Fibroblast of lung (primary cell): ENCODE results near the gene MCF2L2. TPM values are rescaled to one million over a fixed set of nuclear protein-coding genes. Genes with fewer than 3 reads are reported as not detected.
"Not testable (repeated sequence)": the region's sequence is repeated elsewhere in the genome, so short reads cannot be mapped to it uniquely, and the experiment has no call there.

ENCODE experiments used
- DNase-seq, 2 donors: peaks; one replicate each; pipeline versions ENCODE4 v3.0.0 to v3.0.0-alpha.2; 2010; ENCODE audit warnings: low read depth in 2 of 2
- H2AFZ ChIP-seq: 2 replicates; pipeline ENCODE4 v1.5.1; 2012; ENCODE audit warnings: low read length, control low read depth, inconsistent platforms
- H3K27ac ChIP-seq: 2 replicates; pipeline ENCODE4 v1.5.1; 2011; ENCODE audit warnings: low read length, control low read depth; ENCODE audit not compliant: insufficient read depth
- H3K27me3 ChIP-seq: 2 replicates; pipeline ENCODE4 v1.5.1; 2011; ENCODE audit warnings: mild to moderate bottlenecking, low read length; ENCODE audit not compliant: control insufficient read depth, insufficient read depth
- H3K36me3 ChIP-seq: 2 replicates; pipeline ENCODE4 v1.5.1; 2011; ENCODE audit warnings: low read length; ENCODE audit not compliant: control insufficient read depth, insufficient read depth
- H3K4me1 ChIP-seq: 2 replicates; pipeline ENCODE4 v1.5.1; 2011; ENCODE audit warnings: low read length; ENCODE audit not compliant: control insufficient read depth, insufficient read depth; ENCODE audit errors: extremely low read depth
- H3K4me2 ChIP-seq: 2 replicates; pipeline ENCODE4 v1.5.1; 2011; ENCODE audit warnings: low read length, control low read depth; ENCODE audit not compliant: insufficient read depth; ENCODE audit errors: extremely low read depth
- H3K4me3 ChIP-seq, 4 experiments: fragments of 200-600 bp in 1 of 4; sonication (generic) in 1 of 4; replicated peaks in 1 of 4; 2 replicates each; pipeline ENCODE4 v1.5.1; 2011 to 2016; ENCODE audit warnings: low read length in 4 of 4, low read depth in 3 of 4, mild to moderate bottlenecking in 3 of 4, control low read depth in 2 of 4, inconsistent platforms in 1 of 4, mixed read lengths in 1 of 4; ENCODE audit not compliant: insufficient read depth in 1 of 4; ENCODE audit errors: control extremely low read depth in 1 of 4
- H3K79me2 ChIP-seq: 2 replicates; pipeline ENCODE4 v1.5.1; 2012; ENCODE audit warnings: mild to moderate bottlenecking, low read length, inconsistent platforms; ENCODE audit not compliant: control insufficient read depth, insufficient read depth
- H3K9ac ChIP-seq: 2 replicates; pipeline ENCODE4 v1.5.1; 2011; ENCODE audit warnings: mild to moderate bottlenecking, low read length, control low read depth; ENCODE audit not compliant: insufficient read depth
- H3K9me3 ChIP-seq: 2 replicates; pipeline ENCODE4 v1.5.1; 2012; ENCODE audit warnings: low read depth, low read length; ENCODE audit not compliant: control insufficient read depth, insufficient read depth
- H4K20me1 ChIP-seq: 2 replicates; pipeline ENCODE4 v1.5.1; 2011; ENCODE audit warnings: low read length; ENCODE audit not compliant: control insufficient read depth, insufficient read depth; ENCODE audit errors: extremely low read depth
- CTCF ChIP-seq, 2 donors: IDR thresholded peaks in 1 of 2; conservative IDR thresholded peaks in 1 of 2; 1 replicate in 1 of 2; 2 replicates in 1 of 2; pipeline ENCODE4 v1.5.1; 2011 to 2012; ENCODE audit warnings: low read length in 2 of 2, control low read depth in 1 of 2, inconsistent platforms in 1 of 2, low read depth in 1 of 2, mild to moderate bottlenecking in 1 of 2
- EZH2 ChIP-seq: IDR thresholded peaks from 2 replicates; pipeline ENCODE4 v1.5.1; 2012; ENCODE audit warnings: low read length, control low read depth, mild to moderate bottlenecking; ENCODE audit errors: missing control alignments
- polyA plus RNA-seq, 2 donors: library from polyadenylated mRNA; depleted of rRNA in 1 of 2; stranded (reverse) in 1 of 2; unstranded in 1 of 2; fragments of >200 nt; gene quantifications; 2 replicates each; pipeline ENCODE4 v1.2.1, GENCODE V29; 2011 to 2012; ENCODE audit warnings: missing spikeins in 1 of 2
- total RNA-seq: library from RNA; depleted of rRNA; stranded (reverse); fragments of >200 nt; gene quantifications from 2 replicates; pipeline ENCODE4 v1.2.1, GENCODE V29; 2014

MCF2L2 gene
- total and polyA plus RNA-seq, 2 donors (not counting 1 experiment from before 2014, with no cell fraction given) = under 0.01 to 0.08 TPM

- Histone ChIP-seq H3K4me2 (peak overlapping the region; percentile 32), H3K79me2 (no peaks in the 10 kb centered on the region), H2AFZ (peak overlapping the region; percentile 22), H3K27ac (no peak overlapping the region), H3K4me3 (peak overlapping the region in 1 of 4 experiments; percentile 31), H3K27me3 (peaks cover 10% of the 10 kb centered on the region), H3K36me3 (no peaks in the 10 kb centered on the region), H3K4me1 (no peaks in the 10 kb centered on the region), H4K20me1 (no peaks in the 10 kb centered on the region), H3K9me3 (no peaks in the 10 kb centered on the region), H3K9ac (no peak overlapping the region)
- TF ChIP-seq CTCF (conservative IDR thresholded peaks at IDR 0.05 in 1 of 2, IDR thresholded peaks at IDR 0.05 in 1 of 2; ENCODE audit: low read depth in 1 of 2, low read length in 2 of 2) = no peak
- TF ChIP-seq EZH2 = no peak
- DNase-seq = peak in 1 of 2 donors; percentile 29
Measured at GRCh38 chr3:183180110-183180783, 248.2 kb downstream of the MCF2L2 start.

- H4K20me1 ChIP-seq, H3K9ac ChIP-seq, H3K9me3 ChIP-seq, H3K36me3 ChIP-seq, DNase-seq, H3K79me2 ChIP-seq, H3K4me1 ChIP-seq, H3K27ac ChIP-seq: not testable (repeated sequence)
- peak overlapping the region; percentile 89 for H3K4me2 ChIP-seq
- H2AFZ ChIP-seq = peak overlapping the region; percentile 30
- peak overlapping the region; percentile 35 to 61 (median 54) for H3K4me3 ChIP-seq
- peak; percentile 38 for TF ChIP-seq EZH2
- peaks cover 13% of the 10 kb centered on the region for H3K27me3 ChIP-seq
Measured at GRCh38 chr3:183179550-183179908, 248.9 kb downstream of the MCF2L2 start.

- Histone ChIP-seq H2AFZ (peak overlapping the region; percentile 40), H3K4me2 (peak overlapping the region; percentile 89), H3K36me3 (no peaks in the 10 kb centered on the region), H3K9ac (no peak overlapping the region), H3K27ac (no peak overlapping the region), H3K79me2 (no peaks in the 10 kb centered on the region), H3K9me3 (no peaks in the 10 kb centered on the region), H4K20me1 (no peaks in the 10 kb centered on the region), H3K4me1 (no peaks in the 10 kb centered on the region), H3K4me3 (peak overlapping the region; percentile 46 to 77 (median 61)), H3K27me3 (peaks cover 13% of the 10 kb centered on the region)
- DNase-seq = peak; percentile 35 to 40
- TF ChIP-seq CTCF (conservative IDR thresholded peaks at IDR 0.05 in 1 of 2, IDR thresholded peaks at IDR 0.05 in 1 of 2; ENCODE audit: low read depth in 1 of 2, low read length in 2 of 2) (peak in 1 of 2 donors; percentile 8), EZH2 (no peak)
Measured at GRCh38 chr3:183178833-183179549, 249.4 kb downstream of the MCF2L2 start.
